Liver (tissue), 9 donors: ENCODE measurements around the gene SLC26A1. TPM values are rescaled to one million over a fixed set of nuclear protein-coding genes. Genes with fewer than 3 reads are reported as not detected.

Source experiments
- DNase-seq: peaks from one replicate; pipeline ENCODE4 v3.0.0-alpha.2; 2017; ENCODE audit warnings: low spot score
- H3K27ac ChIP-seq, 2 donors: one replicate each; pipeline ENCODE4 v1.7.0; 2013; ENCODE audit warnings: inconsistent platforms in 2 of 2, low read length in 2 of 2, control low read depth in 1 of 2, low read depth in 1 of 2, mild to moderate bottlenecking in 1 of 2
- H3K27me3 ChIP-seq, 4 donors: one replicate each; pipeline versions ENCODE4 v1.6.1 to v1.7.0; 2013; ENCODE audit warnings: low read length in 3 of 4, inconsistent platforms in 1 of 4, mild to moderate bottlenecking in 1 of 4, moderate library complexity in 1 of 4; ENCODE audit not compliant: control insufficient read depth in 4 of 4, insufficient read depth in 4 of 4
- H3K36me3 ChIP-seq, 4 donors: one replicate each; pipeline versions ENCODE4 v1.6.1 to v1.7.0; 2013; ENCODE audit warnings: low read length in 3 of 4, mild to moderate bottlenecking in 3 of 4, low read depth in 1 of 4, moderate library complexity in 1 of 4; ENCODE audit not compliant: control insufficient read depth in 4 of 4, insufficient read depth in 3 of 4
- H3K4me1 ChIP-seq, 4 donors: one replicate each; pipeline versions ENCODE4 v1.6.1 to v1.7.0; 2013; ENCODE audit warnings: low read length in 3 of 4, mild to moderate bottlenecking in 3 of 4, moderate library complexity in 1 of 4; ENCODE audit not compliant: control insufficient read depth in 4 of 4, insufficient read depth in 4 of 4
- H3K4me3 ChIP-seq, 3 donors: one replicate each; pipeline versions ENCODE4 v1.6.1 to v1.7.0; 2013; ENCODE audit warnings: low read length in 3 of 3, control low read depth in 1 of 3, low read depth in 1 of 3, mild to moderate bottlenecking in 1 of 3
- H3K9ac ChIP-seq, 2 donors: one replicate each; pipeline ENCODE4 v1.7.0; 2013; ENCODE audit warnings: low read length in 2 of 2, mild to moderate bottlenecking in 2 of 2, moderate library complexity in 2 of 2, control low read depth in 1 of 2, low read depth in 1 of 2
- H3K9me3 ChIP-seq, 4 donors: one replicate each; pipeline versions ENCODE4 v1.6.1 to v1.7.0; 2013; ENCODE audit warnings: low read length in 3 of 4; ENCODE audit not compliant: control insufficient read depth in 4 of 4
- EGR1 ChIP-seq, 2 donors: IDR thresholded peaks; 2 replicates each; pipeline ENCODE4 v1.6.1; 2016 to 2018; ENCODE audit warnings: antibody characterized with exemption in 2 of 2, low read depth in 2 of 2
- FOXA1 ChIP-seq: IDR thresholded peaks from 2 replicates; pipeline ENCODE4 v1.6.1; 2016; ENCODE audit warnings: antibody characterized with exemption
- FOXA2 ChIP-seq: IDR thresholded peaks from 2 replicates; pipeline ENCODE4 v1.6.1; 2016; ENCODE audit warnings: antibody characterized with exemption
- GABPA ChIP-seq, 2 donors: IDR thresholded peaks in 1 of 2; conservative IDR thresholded peaks in 1 of 2; 2 replicates each; pipeline ENCODE4 v1.6.1; 2016; ENCODE audit warnings: antibody characterized with exemption in 2 of 2, mild to moderate bottlenecking in 1 of 2, moderate library complexity in 1 of 2
- HNF4A ChIP-seq, 2 donors: conservative IDR thresholded peaks; 2 replicates each; pipeline ENCODE4 v1.6.1; 2016; ENCODE audit warnings: antibody characterized with exemption in 2 of 2, mild to moderate bottlenecking in 2 of 2
- HNF4G ChIP-seq: IDR thresholded peaks from 2 replicates; pipeline ENCODE4 v1.6.1; 2016; ENCODE audit warnings: antibody characterized with exemption
- JUND ChIP-seq, 2 donors: IDR thresholded peaks; 2 replicates each; pipeline ENCODE4 v1.6.1; 2016; ENCODE audit warnings: antibody characterized with exemption in 2 of 2
- NR2F2 ChIP-seq: IDR thresholded peaks from 2 replicates; pipeline ENCODE4 v1.6.1; 2016; ENCODE audit warnings: antibody characterized with exemption
- RAD21 ChIP-seq, 2 donors: IDR thresholded peaks; 2 replicates each; pipeline ENCODE4 v1.6.1; 2016; ENCODE audit warnings: antibody characterized with exemption in 2 of 2, mild to moderate bottlenecking in 2 of 2
- REST ChIP-seq: IDR thresholded peaks from 2 replicates; pipeline ENCODE4 v1.6.1; 2016; ENCODE audit warnings: antibody characterized with exemption, mild to moderate bottlenecking
- RXRA ChIP-seq, 2 donors: IDR thresholded peaks; 2 replicates each; pipeline ENCODE4 v1.6.1; 2017 to 2018; ENCODE audit warnings: antibody characterized with exemption in 2 of 2, mild to moderate bottlenecking in 1 of 2
- SP1 ChIP-seq: IDR thresholded peaks from 2 replicates; pipeline ENCODE4 v1.6.1; 2018; ENCODE audit warnings: antibody characterized with exemption, mild to moderate bottlenecking
- TAF1 ChIP-seq: conservative IDR thresholded peaks from 2 replicates; pipeline ENCODE4 v1.6.1; 2016; ENCODE audit warnings: antibody characterized with exemption, mild to moderate bottlenecking
- YY1 ChIP-seq: IDR thresholded peaks from 2 replicates; pipeline ENCODE4 v1.6.1; 2016; ENCODE audit warnings: antibody characterized with exemption, mild to moderate bottlenecking
- ZBTB33 ChIP-seq: IDR thresholded peaks from 2 replicates; pipeline ENCODE4 v1.6.1; 2016; ENCODE audit warnings: antibody characterized with exemption
- WGBS: extraction: QIAGEN DNeasy Blood & Tissue Kit; methylation state at CpG from one replicate; pipeline ENCODE4 v1.1.7; 2013; 5-methylcytosine and 5-hydroxymethylcytosine counted together
- polyA plus RNA-seq, 2 donors: library from polyadenylated mRNA; stranded (reverse) in 1 of 2; unstranded in 1 of 2; fragments of 200-250 nt in 1 of 2; fragments of >200 nt in 1 of 2; fragmentation: Nextera tagmentation in 1 of 2; extraction: Ambion mirVana in 1 of 2; gene quantifications; one replicate each; pipeline versions ENCODE4 v1.2.1 to v1.2.3, GENCODE V29; 2013 to 2015
- total RNA-seq, 2 donors: library from RNA; depleted of rRNA; stranded (reverse); fragments of >200 nt; gene quantifications; one replicate each; pipeline ENCODE4 v1.2.3, GENCODE V29; 2014
- TF ChIP-seq, protein P1 (sequence below): IDR thresholded peaks from 2 replicates; pipeline ENCODE4 v1.6.1; 2016; ENCODE audit warnings: antibody characterized with exemption
- TF ChIP-seq, protein P2 (sequence below): fragments of 150-350 bp; IDR thresholded peaks from 2 replicates; pipeline ENCODE4 v1.5.1; 2017; ENCODE audit warnings: improper control_type of control experiment, low read depth, low read length; ENCODE audit not compliant: missing input control
- TF ChIP-seq, protein P3 (sequence below): IDR thresholded peaks from 2 replicates; pipeline ENCODE4 v1.6.1; 2016; ENCODE audit warnings: antibody characterized with exemption
- donor health status: healthy.
- donor health status: healthy.
- donor health status: healthy.
- donor health status: healthy.
- donor health status: healthy.

SLC26A1 gene
- total and polyA plus RNA-seq, 4 donors = 5.1 to 41.0 (median 26.3) TPM

- no peaks in the 10 kb centered on the region for H3K27me3 ChIP-seq
- 28% methylated on average over 23 of the region's 23 CpGs for WGBS
- peaks cover 0 to 5% (median 2%) of the 10 kb centered on the region in 4 donors for H3K36me3 ChIP-seq
- TF ChIP-seq ZBTB33 (no peak), EGR1 (IDR thresholded peaks at IDR 0.05; ENCODE audit: low read depth in 2 of 2) (no peak), YY1 (peak; percentile 73), TAF1 (peak; percentile 56), RAD21 (IDR thresholded peaks at IDR 0.05) (peak; percentile 34 to 41), HNF4G (no peak), HNF4A (conservative IDR thresholded peaks at IDR 0.05) (peak in 1 of 2 donors; percentile 12)
- TF ChIP-seq, protein P1, sequence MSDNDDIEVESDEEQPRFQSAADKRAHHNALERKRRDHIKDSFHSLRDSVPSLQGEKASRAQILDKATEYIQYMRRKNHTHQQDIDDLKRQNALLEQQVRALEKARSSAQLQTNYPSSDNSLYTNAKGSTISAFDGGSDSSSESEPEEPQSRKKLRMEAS = no peak
- H3K9me3 ChIP-seq = no peaks in the 10 kb centered on the region
- peak; percentile 80 for DNase-seq
- peaks cover 11 to 44% (median 32%) of the 10 kb centered on the region in 4 donors for H3K4me1 ChIP-seq
- no peak overlapping the region for H3K9ac ChIP-seq
- peak overlapping the region; percentile 22 to 34 for H3K27ac ChIP-seq
- peak overlapping the region in 1 of 3 donors; percentile 2 for H3K4me3 ChIP-seq
Measured at GRCh38 chr4:985123-985830, 7.9 kb downstream of the SLC26A1 start.

GRCh38 chr4:984336-985054, 8.7 kb downstream of the SLC26A1 start:
- Histone ChIP-seq H3K27ac (peak overlapping the region; percentile 22 to 34), H3K4me1 (peaks cover 11 to 44% (median 32%) of the 10 kb centered on the region in 4 donors), H3K4me3 (no peak overlapping the region), H3K27me3 (no peaks in the 10 kb centered on the region), H3K36me3 (no peaks in the 10 kb centered on the region), H3K9ac (no peak overlapping the region), H3K9me3 (no peaks in the 10 kb centered on the region)
- DNase-seq = no peak
- 34% methylated on average over 15 of the region's 15 CpGs for WGBS
- no peak for TF ChIP-seq ZBTB33
- no peak for TF ChIP-seq FOXA2
- peak; percentile 30 for TF ChIP-seq NR2F2
- TF ChIP-seq YY1 = peak; percentile 11
- TF ChIP-seq, protein P2, sequence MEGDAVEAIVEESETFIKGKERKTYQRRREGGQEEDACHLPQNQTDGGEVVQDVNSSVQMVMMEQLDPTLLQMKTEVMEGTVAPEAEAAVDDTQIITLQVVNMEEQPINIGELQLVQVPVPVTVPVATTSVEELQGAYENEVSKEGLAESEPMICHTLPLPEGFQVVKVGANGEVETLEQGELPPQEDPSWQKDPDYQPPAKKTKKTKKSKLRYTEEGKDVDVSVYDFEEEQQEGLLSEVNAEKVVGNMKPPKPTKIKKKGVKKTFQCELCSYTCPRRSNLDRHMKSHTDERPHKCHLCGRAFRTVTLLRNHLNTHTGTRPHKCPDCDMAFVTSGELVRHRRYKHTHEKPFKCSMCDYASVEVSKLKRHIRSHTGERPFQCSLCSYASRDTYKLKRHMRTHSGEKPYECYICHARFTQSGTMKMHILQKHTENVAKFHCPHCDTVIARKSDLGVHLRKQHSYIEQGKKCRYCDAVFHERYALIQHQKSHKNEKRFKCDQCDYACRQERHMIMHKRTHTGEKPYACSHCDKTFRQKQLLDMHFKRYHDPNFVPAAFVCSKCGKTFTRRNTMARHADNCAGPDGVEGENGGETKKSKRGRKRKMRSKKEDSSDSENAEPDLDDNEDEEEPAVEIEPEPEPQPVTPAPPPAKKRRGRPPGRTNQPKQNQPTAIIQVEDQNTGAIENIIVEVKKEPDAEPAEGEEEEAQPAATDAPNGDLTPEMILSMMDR = no peak
- TF ChIP-seq, protein P3, sequence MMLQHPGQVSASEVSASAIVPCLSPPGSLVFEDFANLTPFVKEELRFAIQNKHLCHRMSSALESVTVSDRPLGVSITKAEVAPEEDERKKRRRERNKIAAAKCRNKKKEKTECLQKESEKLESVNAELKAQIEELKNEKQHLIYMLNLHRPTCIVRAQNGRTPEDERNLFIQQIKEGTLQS = peak; percentile 88
- TF ChIP-seq HNF4A (conservative IDR thresholded peaks at IDR 0.05) = peak; percentile 76 to 78
- no peak for TF ChIP-seq REST
- TF ChIP-seq TAF1 = no peak
- TF ChIP-seq FOXA1 = no peak
- peak in 1 of 2 donors; percentile 41 for TF ChIP-seq RAD21 (IDR thresholded peaks at IDR 0.05)
- peak in 1 of 2 donors; percentile 23 for TF ChIP-seq JUND (IDR thresholded peaks at IDR 0.05)
- TF ChIP-seq GABPA (IDR thresholded peaks at IDR 0.05 in 1 of 2, conservative IDR thresholded peaks at IDR 0.05 in 1 of 2) = no peak
- TF ChIP-seq HNF4G = peak; percentile 41
- TF ChIP-seq EGR1 (IDR thresholded peaks at IDR 0.05; ENCODE audit: low read depth in 2 of 2) = no peak
- TF ChIP-seq, protein P1 = no peak
- TF ChIP-seq RXRA (IDR thresholded peaks at IDR 0.05) = peak; percentile 52 to 77
- TF ChIP-seq SP1 = peak; percentile 77
